Omental fat pad (tissue), 4 donors: ENCODE measurements around the gene TANGO6. TPM values are rescaled to one million over a fixed set of nuclear protein-coding genes. Genes with fewer than 3 reads are reported as not detected.

Experiments used
- ATAC-seq: fragments of 150-250 bp; one replicate; pipeline ENCODE4 v1.9.1; 2016; ENCODE audit warnings: mild to moderate bottlenecking, moderate library complexity; ENCODE audit not compliant: low FRiP score
- DNase-seq: peaks from one replicate; pipeline ENCODE4 v3.0.0-alpha.2; 2019; ENCODE audit warnings: low spot score
- CTCF ChIP-seq, 3 donors: fragments of 450-650 bp; IDR thresholded peaks; one replicate each; pipeline ENCODE4 v1.5.1; 2016 to 2017; ENCODE audit warnings: antibody characterized with exemption in 3 of 3, mild to moderate bottlenecking in 3 of 3, moderate library complexity in 2 of 3
- total RNA-seq, 4 donors: library from RNA; depleted of rRNA; stranded (reverse); fragments of >200 nt; gene quantifications; one replicate each; pipeline ENCODE4 v1.1.0, GENCODE V29; 2016

Gene TANGO6
- total RNA-seq, 4 donors from 2014 or later: 15.1 to 26.2 (median 19.8) TPM

GRCh38 chr16:68884401-68884800 lies 41.1 kb downstream of the TANGO6 start:
- no peak for ATAC-seq
- DNase-seq: no peak
- no peak for TF ChIP-seq CTCF (IDR thresholded peaks at IDR 0.05)

- ATAC-seq: no peak
- DNase-seq: no peak
- TF ChIP-seq CTCF (IDR thresholded peaks at IDR 0.05): no peak
Observed at GRCh38 chr16:68884861-68885720, 41.8 kb downstream of the TANGO6 start.

- TF ChIP-seq CTCF (IDR thresholded peaks at IDR 0.05): no peak
- no peak for DNase-seq
- no peak for ATAC-seq
Observed at GRCh38 chr16:68887107-68887506, 43.8 kb downstream of the TANGO6 start.

DNA sequence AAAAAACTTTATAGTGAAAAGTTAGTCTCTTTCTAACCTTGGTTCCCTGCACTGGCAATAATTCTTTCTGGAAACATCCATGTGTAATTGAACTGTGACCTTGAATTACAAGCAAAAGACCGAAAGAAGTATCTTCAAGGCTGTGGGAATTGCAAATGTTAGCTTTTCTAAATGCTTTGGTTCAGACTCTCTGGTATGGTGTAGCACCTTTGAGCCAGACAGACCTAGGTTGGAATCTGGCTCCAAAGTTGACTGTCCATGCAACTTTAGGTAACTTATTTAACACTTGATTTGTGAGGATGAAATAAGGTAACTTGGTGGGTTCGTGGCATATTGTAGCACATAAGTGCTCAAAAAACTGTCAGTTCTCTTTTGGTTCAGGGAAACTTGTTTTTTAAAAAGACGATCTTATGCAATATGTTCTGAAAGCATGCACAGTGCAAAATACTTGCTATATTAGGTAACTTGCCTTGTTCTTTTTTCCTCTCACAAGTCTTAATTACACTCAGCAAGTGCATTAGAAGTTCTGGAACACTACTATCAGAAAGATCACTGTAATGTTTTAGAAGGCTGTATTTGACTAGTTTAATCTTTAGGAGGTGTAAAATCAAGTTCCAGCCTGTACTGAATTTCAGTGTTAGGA lies 46.3 kb downstream of the TANGO6 start:
- ATAC-seq: no peak
- TF ChIP-seq CTCF (IDR thresholded peaks at IDR 0.05): no peak
- DNase-seq: no peak

GRCh38 chr16:68892214-68892613 lies 48.9 kb downstream of the TANGO6 start:
- no peak for ATAC-seq
- no peak for DNase-seq
- TF ChIP-seq CTCF (IDR thresholded peaks at IDR 0.05): no peak

GRCh38 chr16:68892898-68893297 lies 49.6 kb downstream of the TANGO6 start:
- no peak for ATAC-seq

More at GRCh38 chr16:68892898-68893297, 49.6 kb downstream of the TANGO6 start:
- no peak for TF ChIP-seq CTCF (IDR thresholded peaks at IDR 0.05)
- no peak for DNase-seq
